Measurements from ENCODE around the gene SF3B2.

The SF3B2 gene

GRCh38 chr11:66107600-66108510 lies 55.7 kb downstream of the SF3B2 start:
- Histone ChIP-seq H3K27me3 (ENCODE audit: insufficient read depth, low read length, poor library complexity) (no peaks in the 10 kb centered on the region), H3K4me2 (ENCODE audit: insufficient read depth, low read length) (no peak overlapping the region), H3K9ac (ENCODE audit: low read depth, low read length) (no peak overlapping the region), H2AFZ (ENCODE audit: low read depth, low read length) (no peak overlapping the region), H3K4me3 (ENCODE audit: low read depth in 1 of 2, low read length in 2 of 2) (no peak overlapping the region), H3K36me3 (ENCODE audit: insufficient read depth, low read length) (no peaks in the 10 kb centered on the region), H3K9me3 (ENCODE audit: insufficient read depth, low read length, severe bottlenecking) (no peaks in the 10 kb centered on the region), H3K4me1 (ENCODE audit: insufficient read depth, low read length) (no peaks in the 10 kb centered on the region), H3K79me2 (ENCODE audit: insufficient read depth, low read length) (no peaks in the 10 kb centered on the region; the same call in 1 of the 2 replicates), H4K20me1 (ENCODE audit: insufficient read depth, low read length) (0 out of 2 replicates have a peak, but pooled peaks cover 8% of the 10 kb centered on the region), H3K27ac (ENCODE audit: low read length) (no peak overlapping the region)
- TF ChIP-seq EZH2 (IDR thresholded peaks at IDR 0.05; ENCODE audit: borderline replicate concordance, low read depth, low read length, severe bottlenecking) (no peak), CTCF (IDR thresholded peaks at IDR 0.05; ENCODE audit: borderline replicate concordance, extremely low read depth, low read length, poor library complexity, severe bottlenecking) (no peak)
- ATAC-seq (ENCODE audit: insufficient read depth, low read depth) (no peak), DNase-seq (no peak)

- no peak overlapping the region for H3K4me2 ChIP-seq (ENCODE audit: insufficient read depth, low read length)
- H3K36me3 ChIP-seq (ENCODE audit: insufficient read depth, low read length) = no peaks in the 10 kb centered on the region
- H3K9me3 ChIP-seq (ENCODE audit: insufficient read depth, low read length, severe bottlenecking) = no peaks in the 10 kb centered on the region
- H3K27ac ChIP-seq (ENCODE audit: low read length) = no peak overlapping the region
- H2AFZ ChIP-seq (ENCODE audit: low read depth, low read length) = no peak overlapping the region
- TF ChIP-seq CTCF (IDR thresholded peaks at IDR 0.05; ENCODE audit: borderline replicate concordance, extremely low read depth, low read length, poor library complexity, severe bottlenecking) (no peak), EZH2 (IDR thresholded peaks at IDR 0.05; ENCODE audit: borderline replicate concordance, low read depth, low read length, severe bottlenecking) (no peak)
- H3K9ac ChIP-seq (ENCODE audit: low read depth, low read length) = no peak overlapping the region
- DNase-seq (no peak), ATAC-seq (ENCODE audit: insufficient read depth, low read depth) (no peak)
- H3K4me3 ChIP-seq (ENCODE audit: low read depth in 1 of 2, low read length in 2 of 2) = no peak overlapping the region
- no peaks in the 10 kb centered on the region; the same call in 1 of the 2 replicates for H3K79me2 ChIP-seq (ENCODE audit: insufficient read depth, low read length)
- H3K4me1 ChIP-seq (ENCODE audit: insufficient read depth, low read length) = no peaks in the 10 kb centered on the region
- H4K20me1 ChIP-seq (ENCODE audit: insufficient read depth, low read length) = 0 out of 2 replicates have a peak, but pooled peaks cover 8% of the 10 kb centered on the region
- H3K27me3 ChIP-seq (ENCODE audit: insufficient read depth, low read length, poor library complexity) = no peaks in the 10 kb centered on the region
Observed at GRCh38 chr11:66109294-66109693, 57.1 kb downstream of the SF3B2 start.

- peaks cover 3% of the 10 kb centered on the region; the same call in 1 of the 2 replicates for H3K4me1 ChIP-seq (ENCODE audit: insufficient read depth, low read length)
- 0 out of 2 replicates have a peak, but pooled peaks cover 8% of the 10 kb centered on the region for H4K20me1 ChIP-seq (ENCODE audit: insufficient read depth, low read length)
- H2AFZ ChIP-seq (ENCODE audit: low read depth, low read length) = no peak overlapping the region
- no peak overlapping the region for H3K9ac ChIP-seq (ENCODE audit: low read depth, low read length)
- no peak overlapping the region for H3K4me3 ChIP-seq (ENCODE audit: low read depth in 1 of 2, low read length in 2 of 2)
- no peaks in the 10 kb centered on the region for H3K9me3 ChIP-seq (ENCODE audit: insufficient read depth, low read length, severe bottlenecking)
- no peak overlapping the region for H3K27ac ChIP-seq (ENCODE audit: low read length)
- no peaks in the 10 kb centered on the region for H3K27me3 ChIP-seq (ENCODE audit: insufficient read depth, low read length, poor library complexity)
- TF ChIP-seq EZH2 (IDR thresholded peaks at IDR 0.05; ENCODE audit: borderline replicate concordance, low read depth, low read length, severe bottlenecking) (no peak), CTCF (IDR thresholded peaks at IDR 0.05; ENCODE audit: borderline replicate concordance, extremely low read depth, low read length, poor library complexity, severe bottlenecking) (no peak)
- DNase-seq = no peak
- H3K36me3 ChIP-seq (ENCODE audit: insufficient read depth, low read length) = no peaks in the 10 kb centered on the region
- ATAC-seq (ENCODE audit: insufficient read depth, low read depth) = no peak
- H3K4me2 ChIP-seq (ENCODE audit: insufficient read depth, low read length) = no peak overlapping the region
- no peaks in the 10 kb centered on the region; the same call in 1 of the 2 replicates for H3K79me2 ChIP-seq (ENCODE audit: insufficient read depth, low read length)
Observed at GRCh38 chr11:66111158-66111557, 59.0 kb downstream of the SF3B2 start.

Measured in DND-41 (cell line).